ENCODE data around the gene NRXN3.
A peak's percentile ranks its signal among the peaks of the same experiment; 100 is the strongest.

Gene NRXN3

GRCh38 chr14:78666336-78667056 lies 496.3 kb downstream of the NRXN3 start:
- no peak for DNase-seq

- DNase-seq, result no peak
These were observed 497.0 kb downstream of the NRXN3 start for GRCh38 chr14:78667141-78667540.

- no peak for DNase-seq
These were observed 503.7 kb downstream of the NRXN3 start for GRCh38 chr14:78673845-78674244.

- DNase-seq, result no peak
These were observed 504.6 kb downstream of the NRXN3 start for GRCh38 chr14:78674820-78675219.

- DNase-seq, result no peak
These were observed 513.0 kb downstream of the NRXN3 start for GRCh38 chr14:78683206-78683605.

GRCh38 chr14:78683981-78684380 lies 513.8 kb downstream of the NRXN3 start:
- no peak for DNase-seq

GRCh38 chr14:78688503-78688902 lies 518.3 kb downstream of the NRXN3 start:
- no peak for DNase-seq

GRCh38 chr14:78690836-78691235 lies 520.7 kb downstream of the NRXN3 start:
- DNase-seq, result no peak

- peak; percentile 36 for DNase-seq
These were observed 527.2 kb downstream of the NRXN3 start for GRCh38 chr14:78697341-78697740.

GRCh38 chr14:78698991-78699390 lies 528.8 kb downstream of the NRXN3 start:
- DNase-seq, result no peak

GRCh38 chr14:78700236-78700635 lies 530.1 kb downstream of the NRXN3 start:
- no peak for DNase-seq

- no peak for DNase-seq
These were observed 531.1 kb downstream of the NRXN3 start for GRCh38 chr14:78701246-78701645.

GRCh38 chr14:78704965-78705364 lies 534.8 kb downstream of the NRXN3 start:
- DNase-seq, result no peak

GRCh38 chr14:78705989-78706388 lies 535.8 kb downstream of the NRXN3 start:
- DNase-seq, result no peak

- no peak for DNase-seq
These were observed 539.8 kb downstream of the NRXN3 start for GRCh38 chr14:78709795-78710557.

GRCh38 chr14:78710963-78711362 lies 540.8 kb downstream of the NRXN3 start:
- no peak for DNase-seq

- no peak for DNase-seq
These were observed 543.5 kb downstream of the NRXN3 start for GRCh38 chr14:78713716-78714115.

GRCh38 chr14:78714711-78715110 lies 544.5 kb downstream of the NRXN3 start:
- no peak for DNase-seq

- DNase-seq, result no peak
These were observed 551.7 kb downstream of the NRXN3 start for GRCh38 chr14:78721756-78722480.

GRCh38 chr14:78725086-78725485 lies 554.9 kb downstream of the NRXN3 start:
- peak; percentile 88 for DNase-seq

GRCh38 chr14:78737116-78737515 lies 566.9 kb downstream of the NRXN3 start:
- DNase-seq, result no peak

- no peak for DNase-seq
These were observed 567.4 kb downstream of the NRXN3 start for GRCh38 chr14:78737601-78738000.

GRCh38 chr14:78746086-78746595 lies 576.0 kb downstream of the NRXN3 start:
- no peak for DNase-seq

GRCh38 chr14:78747813-78748212 lies 577.6 kb downstream of the NRXN3 start:
- no peak for DNase-seq

Measured in COR-L47 (cell line).